NCI-H748 (cell line): ENCODE measurements around the gene PTPRB.

Experiments
- DNase-seq: peaks from one replicate; lab custom pipeline; 2025; ENCODE audit not compliant: unreplicated experiment; lab: John Stamatoyannopoulos, UW

PTPRB gene

GRCh38 chr12:70467476-70467875 is 169.8 kb downstream of the PTPRB start:
- DNase-seq, result no peak

GRCh38 chr12:70466753-70467152 is 170.5 kb downstream of the PTPRB start:
- no peak for DNase-seq
